Mesenchymal stem cell (in vitro differentiated cells and primary cell): Measurements from ENCODE around the gene LBR.

ENCODE experiments used
- DNase-seq: peaks from one replicate; pipeline ENCODE4 v3.0.0-alpha.2; 2013
- H2AFZ ChIP-seq: one replicate; pipeline ENCODE4 v1.6.1; 2013; ENCODE audit warnings: low read depth, mild to moderate bottlenecking, control low read depth, inconsistent platforms, low read length, moderate library complexity
- H2AK5ac ChIP-seq: 2 replicates; pipeline ENCODE4 v1.6.1; 2013; ENCODE audit warnings: low read length, moderate library complexity, mild to moderate bottlenecking, inconsistent platforms; ENCODE audit not compliant: severe bottlenecking
- H2BK120ac ChIP-seq: one replicate; pipeline ENCODE4 v1.6.1; 2013; ENCODE audit warnings: low read depth, mild to moderate bottlenecking, inconsistent platforms, low read length, moderate library complexity
- H2BK12ac ChIP-seq, 2 experiments: one replicate each; pipeline ENCODE4 v1.6.1; 2013; ENCODE audit warnings: inconsistent platforms in 2 of 2, low read length in 2 of 2, mild to moderate bottlenecking in 2 of 2, moderate library complexity in 2 of 2, control low read depth in 1 of 2
- H2BK15ac ChIP-seq: one replicate; pipeline ENCODE4 v1.6.1; 2013; ENCODE audit warnings: mild to moderate bottlenecking, low read depth, inconsistent platforms; ENCODE audit not compliant: poor library complexity, severe bottlenecking
- H2BK5ac ChIP-seq: 2 replicates; pipeline ENCODE4 v1.6.1; 2013; ENCODE audit warnings: low read depth, mild to moderate bottlenecking, low read length, control low read depth, inconsistent platforms; ENCODE audit not compliant: poor library complexity, severe bottlenecking
- H3K14ac ChIP-seq, 2 experiments: one replicate each; pipeline ENCODE4 v1.6.1; 2013; ENCODE audit warnings: inconsistent platforms in 2 of 2, low read length in 2 of 2, control low read depth in 1 of 2, mild to moderate bottlenecking in 1 of 2, moderate library complexity in 1 of 2
- H3K18ac ChIP-seq, 2 experiments: one replicate each; pipeline ENCODE4 v1.6.1; 2013; ENCODE audit warnings: inconsistent platforms in 2 of 2, low read length in 2 of 2, control low read depth in 1 of 2, low read depth in 1 of 2, mild to moderate bottlenecking in 1 of 2
- H3K23ac ChIP-seq, 2 experiments: one replicate each; pipeline ENCODE4 v1.6.1; 2013; ENCODE audit warnings: inconsistent platforms in 2 of 2, low read length in 2 of 2, mild to moderate bottlenecking in 2 of 2, moderate library complexity in 2 of 2, control low read depth in 1 of 2
- H3K27ac ChIP-seq: 2 replicates; pipeline ENCODE4 v1.5.1; 2013; ENCODE audit warnings: mild to moderate bottlenecking, moderate library complexity, low read length, control low read depth, inconsistent platforms; ENCODE audit not compliant: poor library complexity, severe bottlenecking
- H3K27me3 ChIP-seq, 2 experiments: 2 replicates each; pipeline versions ENCODE4 v1.6.1 to v1.7.0; 2013; ENCODE audit warnings: low read length in 2 of 2, mild to moderate bottlenecking in 2 of 2, moderate library complexity in 2 of 2, control low read depth in 1 of 2, inconsistent platforms in 1 of 2; ENCODE audit not compliant: control insufficient read depth in 1 of 2, insufficient read depth in 1 of 2
- H3K36me3 ChIP-seq, 2 experiments: 2 replicates each; pipeline versions ENCODE4 v1.6.1 to v1.7.0; 2013; ENCODE audit warnings: low read length in 2 of 2, control low read depth in 1 of 2, inconsistent platforms in 1 of 2, low read depth in 1 of 2, mild to moderate bottlenecking in 1 of 2; ENCODE audit not compliant: insufficient read depth in 2 of 2, control insufficient read depth in 1 of 2
- H3K4ac ChIP-seq, 2 experiments: one replicate each; pipeline ENCODE4 v1.6.1; 2013; ENCODE audit warnings: inconsistent platforms in 2 of 2, low read length in 2 of 2, mild to moderate bottlenecking in 2 of 2, moderate library complexity in 2 of 2, control low read depth in 1 of 2, low read depth in 1 of 2
- H3K4me1 ChIP-seq: 2 replicates; pipeline ENCODE4 v1.6.1; 2013; ENCODE audit warnings: low read depth, low read length, control low read depth; ENCODE audit not compliant: control insufficient read depth, insufficient read depth
- H3K4me2 ChIP-seq: 2 replicates; pipeline ENCODE4 v1.6.1; 2013; ENCODE audit warnings: low read length, mild to moderate bottlenecking, inconsistent platforms; ENCODE audit not compliant: poor library complexity, severe bottlenecking
- H3K4me3 ChIP-seq, 2 experiments: 2 replicates each; pipeline versions ENCODE4 v1.5.1 to v1.7.0; 2013; ENCODE audit warnings: low read length in 2 of 2, mild to moderate bottlenecking in 2 of 2, control low read depth in 1 of 2, low read depth in 1 of 2; ENCODE audit not compliant: insufficient read depth in 1 of 2
- H3K79me1 ChIP-seq: replicated peaks from 2 replicates; pipeline ENCODE4 v1.6.1; 2013; ENCODE audit warnings: mild to moderate bottlenecking, control low read depth, low read length, inconsistent platforms; ENCODE audit not compliant: poor library complexity, severe bottlenecking
- H3K9ac ChIP-seq: 2 replicates; pipeline ENCODE4 v1.7.0; 2013; ENCODE audit warnings: mild to moderate bottlenecking, low read length, moderate library complexity
- H3K9me3 ChIP-seq: 2 replicates; pipeline ENCODE4 v1.7.0; 2013; ENCODE audit warnings: mild to moderate bottlenecking, low read length; ENCODE audit not compliant: control insufficient read depth
- H4K8ac ChIP-seq: one replicate; pipeline ENCODE4 v1.6.1; 2013; ENCODE audit warnings: inconsistent platforms, mild to moderate bottlenecking, low read length, moderate library complexity
- H4K91ac ChIP-seq: one replicate; pipeline ENCODE4 v1.6.1; 2013; ENCODE audit warnings: mild to moderate bottlenecking, low read length, inconsistent platforms
- WGBS: methylation state at CpG from one replicate; pipeline ENCODE4 v1.1.7; 2013; ENCODE audit warnings: mixed read lengths; 5-methylcytosine and 5-hydroxymethylcytosine counted together

Gene LBR

GRCh38 chr1:225471453-225472301, 43.8 kb upstream of the LBR start:
- Histone ChIP-seq H3K36me3 (no peaks in the 10 kb centered on the region), H3K4me3 (no peak overlapping the region), H3K4ac (no peak overlapping the region), H3K4me2 (no peak overlapping the region), H3K18ac (no peak overlapping the region), H3K23ac (no peak overlapping the region), H3K79me1 (no peaks in the 10 kb centered on the region), H3K27me3 (peaks cover 0 to 10% of the 10 kb centered on the region in 2 experiments), H3K4me1 (peaks cover 5% of the 10 kb centered on the region), H3K9me3 (no peaks in the 10 kb centered on the region), H2BK120ac (no peak overlapping the region), H3K27ac (no peak overlapping the region), H3K14ac (no peak overlapping the region), H2BK12ac (no peak overlapping the region), H2AK5ac (no peak overlapping the region), H4K8ac (no peak overlapping the region), H4K91ac (peak overlapping the region; percentile 34), H3K9ac (no peak overlapping the region), H2AFZ (no peak overlapping the region), H2BK5ac (no peak overlapping the region), H2BK15ac (no peak overlapping the region)
- WGBS: 82% methylated on average over 28 of the region's 29 CpGs
- DNase-seq: no peak

- H3K9me3 ChIP-seq: no peaks in the 10 kb centered on the region
- no peak overlapping the region for H2BK5ac ChIP-seq
- H2BK120ac ChIP-seq: no peak overlapping the region
- H2AFZ ChIP-seq: no peak overlapping the region
- no peak overlapping the region for H4K8ac ChIP-seq
- H2BK15ac ChIP-seq: no peak overlapping the region
- H3K18ac ChIP-seq: no peak overlapping the region
- H3K4me3 ChIP-seq: no peak overlapping the region
- no peak overlapping the region for H2BK12ac ChIP-seq
- 79% methylated on average over 8 of the region's 8 CpGs for WGBS
- no peak overlapping the region for H3K9ac ChIP-seq
- DNase-seq: no peak
- peaks cover 0 to 10% of the 10 kb centered on the region in 2 experiments for H3K27me3 ChIP-seq
- no peak overlapping the region for H2AK5ac ChIP-seq
- H3K79me1 ChIP-seq: no peaks in the 10 kb centered on the region
- peaks cover 5% of the 10 kb centered on the region for H3K4me1 ChIP-seq
- H3K14ac ChIP-seq: no peak overlapping the region
- no peak overlapping the region for H4K91ac ChIP-seq
- H3K4me2 ChIP-seq: no peak overlapping the region
- no peak overlapping the region for H3K27ac ChIP-seq
- H3K4ac ChIP-seq: no peak overlapping the region
- H3K23ac ChIP-seq: no peak overlapping the region
- no peaks in the 10 kb centered on the region for H3K36me3 ChIP-seq
Observed at GRCh38 chr1:225471109-225471452, 43.2 kb upstream of the LBR start.

GRCh38 chr1:225470211-225471108, 42.6 kb upstream of the LBR start:
- Histone ChIP-seq H3K4me1 (peaks cover 8% of the 10 kb centered on the region), H2BK120ac (no peak overlapping the region), H3K4me2 (no peak overlapping the region), H3K4ac (no peak overlapping the region), H3K36me3 (no peaks in the 10 kb centered on the region), H2BK15ac (no peak overlapping the region), H3K18ac (no peak overlapping the region), H2AFZ (no peak overlapping the region), H2BK12ac (no peak overlapping the region), H3K27ac (no peak overlapping the region), H4K8ac (no peak overlapping the region), H4K91ac (no peak overlapping the region), H3K27me3 (peaks cover 0 to 15% of the 10 kb centered on the region in 2 experiments), H3K14ac (no peak overlapping the region), H3K23ac (no peak overlapping the region), H2BK5ac (no peak overlapping the region), H3K79me1 (no peaks in the 10 kb centered on the region), H3K9ac (no peak overlapping the region), H3K9me3 (no peaks in the 10 kb centered on the region), H3K4me3 (no peak overlapping the region), H2AK5ac (no peak overlapping the region)
- 92% methylated on average over 25 of the region's 25 CpGs for WGBS
- no peak for DNase-seq

- no peaks in the 10 kb centered on the region for H3K9me3 ChIP-seq
- 94% methylated on average over 4 of the region's 5 CpGs for WGBS
- H3K4ac ChIP-seq: no peak overlapping the region
- no peak overlapping the region for H3K14ac ChIP-seq
- H3K23ac ChIP-seq: no peak overlapping the region
- H2BK120ac ChIP-seq: no peak overlapping the region
- no peak overlapping the region for H4K8ac ChIP-seq
- H3K79me1 ChIP-seq: no peaks in the 10 kb centered on the region
- no peak overlapping the region for H3K18ac ChIP-seq
- H2BK15ac ChIP-seq: no peak overlapping the region
- H3K4me2 ChIP-seq: no peak overlapping the region
- no peak overlapping the region for H2BK12ac ChIP-seq
- peaks cover 10% of the 10 kb centered on the region for H3K4me1 ChIP-seq
- H2AFZ ChIP-seq: no peak overlapping the region
- no peak overlapping the region for H3K9ac ChIP-seq
- no peak overlapping the region for H3K4me3 ChIP-seq
- H2AK5ac ChIP-seq: no peak overlapping the region
- no peak overlapping the region for H3K27ac ChIP-seq
- H3K36me3 ChIP-seq: no peaks in the 10 kb centered on the region
- DNase-seq: no peak
- H3K27me3 ChIP-seq: peaks cover 0 to 19% of the 10 kb centered on the region in 2 experiments
- no peak overlapping the region for H2BK5ac ChIP-seq
- H4K91ac ChIP-seq: no peak overlapping the region
Observed at GRCh38 chr1:225469051-225469450, 41.2 kb upstream of the LBR start.
